HG03558 (cell line): Measurements from ENCODE around the gene RPSA.
"Not testable (repeated sequence)": the region's sequence is repeated elsewhere in the genome, so short reads cannot be mapped to it uniquely, and the experiment has no call there.

Experiments
- ATAC-seq: cut with Tn5 transposase; IDR thresholded peaks from one replicate; pipeline ENCODE4 v1.9.1; 2021; ENCODE audit warnings: moderate number of reproducible peaks; ENCODE audit not compliant: unreplicated experiment; ENCODE audit errors: extremely low read depth

RPSA gene

DNA sequence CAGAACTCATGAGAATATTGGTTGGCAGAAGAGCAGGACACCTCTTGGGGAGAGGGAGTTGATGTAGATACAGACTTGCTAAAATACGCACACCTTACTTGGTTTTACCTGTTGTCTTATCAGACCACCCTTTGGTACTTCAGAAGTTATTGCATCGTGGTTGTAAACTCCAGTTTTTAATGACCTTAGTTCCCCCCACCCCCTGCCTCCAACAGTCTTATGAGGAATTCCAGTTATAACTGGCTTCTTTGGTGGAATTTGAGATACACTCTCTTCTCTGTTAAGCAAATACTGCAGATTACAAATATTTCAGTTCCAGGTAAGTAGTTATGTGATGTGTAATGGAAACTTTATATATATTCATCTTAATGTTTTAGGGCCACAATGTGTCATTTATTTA is 18.4 kb upstream of the RPSA start:
- ATAC-seq = no peak

DNA sequence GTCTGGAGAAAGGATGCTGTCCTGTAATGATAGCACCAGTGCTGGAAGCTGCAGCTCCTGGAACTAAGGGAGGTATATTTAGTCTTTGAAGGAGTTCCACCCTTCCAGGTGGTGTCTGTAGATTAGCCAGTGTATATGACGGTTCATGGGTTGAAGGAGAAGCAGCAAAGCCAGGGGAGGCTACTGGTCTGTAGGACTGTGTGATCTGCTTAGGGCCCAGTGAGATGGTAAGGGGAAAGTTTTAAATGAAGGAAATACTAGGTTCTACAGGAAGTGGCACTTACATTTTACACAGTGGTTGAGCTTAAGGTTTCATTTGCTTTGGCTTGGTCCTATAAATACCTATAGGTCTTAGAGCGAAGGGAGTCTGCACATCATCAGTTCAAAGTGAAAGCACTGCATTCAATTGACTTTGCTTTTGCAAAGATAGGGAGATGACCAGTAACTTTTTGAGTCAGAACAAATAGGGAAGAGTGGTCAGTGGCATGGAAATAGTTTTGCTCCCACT is 17.7 kb upstream of the RPSA start:
- ATAC-seq = peak; percentile 61

DNA sequence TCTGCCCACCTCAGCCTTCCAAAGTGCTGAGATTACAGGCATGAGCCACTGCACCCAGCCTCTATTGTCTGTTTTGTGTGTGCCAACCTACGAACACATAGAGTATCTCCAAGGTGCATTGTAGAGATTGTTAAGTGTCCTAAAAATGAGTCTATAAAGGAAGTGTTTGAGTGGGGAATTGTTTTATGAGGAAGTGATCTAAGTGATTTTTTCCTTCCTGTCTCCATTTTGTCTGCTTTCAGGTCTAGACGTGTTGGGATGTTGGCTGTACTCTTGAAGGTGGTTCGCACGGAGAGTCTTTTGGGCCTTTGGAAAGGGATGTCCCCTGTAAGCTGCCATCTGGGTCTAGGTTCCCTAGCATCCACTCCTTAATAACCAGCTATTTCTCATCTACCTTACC is 16.3 kb upstream of the RPSA start:
- ATAC-seq = no peak

DNA sequence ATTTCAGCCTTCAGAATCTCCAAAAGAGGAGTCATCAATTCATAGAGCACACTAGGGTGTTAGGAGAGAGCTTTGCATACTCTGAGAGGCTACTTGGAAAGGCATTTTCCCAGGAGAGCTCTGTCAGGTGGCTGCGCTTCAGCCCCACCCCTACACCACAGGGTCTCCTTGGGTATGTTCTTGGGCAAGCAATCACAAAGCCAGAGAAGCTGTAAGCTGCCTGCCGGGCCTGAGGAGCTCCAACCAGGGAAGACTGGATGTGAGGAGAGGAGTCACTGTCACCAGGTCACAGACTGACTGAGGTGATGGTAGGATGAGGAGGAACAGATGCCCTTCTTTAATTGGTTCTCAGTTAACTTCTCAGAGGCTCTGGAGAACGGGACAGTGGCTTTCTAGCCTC is 9.8 kb upstream of the RPSA start:
- no peak for ATAC-seq

DNA sequence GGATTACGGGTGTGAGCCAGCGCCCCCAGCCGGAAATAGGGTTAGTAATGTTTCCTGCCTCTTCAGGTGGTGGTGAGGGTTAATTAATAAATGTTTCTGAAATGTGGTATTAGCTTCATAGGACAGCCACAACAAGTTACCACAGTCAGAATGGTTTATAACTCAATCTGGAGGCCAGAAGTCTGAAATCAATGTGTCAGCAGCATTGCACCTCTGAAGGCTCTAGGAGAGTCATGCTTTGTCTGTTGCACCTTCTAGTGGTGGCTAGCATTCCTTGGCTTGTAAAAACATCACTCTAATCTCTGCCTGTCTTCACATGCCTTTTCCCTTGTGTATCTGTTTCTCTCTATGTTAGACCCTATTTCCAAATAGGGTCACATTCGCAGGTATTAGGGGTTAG is 7.8 kb upstream of the RPSA start:
- ATAC-seq = no peak

DNA sequence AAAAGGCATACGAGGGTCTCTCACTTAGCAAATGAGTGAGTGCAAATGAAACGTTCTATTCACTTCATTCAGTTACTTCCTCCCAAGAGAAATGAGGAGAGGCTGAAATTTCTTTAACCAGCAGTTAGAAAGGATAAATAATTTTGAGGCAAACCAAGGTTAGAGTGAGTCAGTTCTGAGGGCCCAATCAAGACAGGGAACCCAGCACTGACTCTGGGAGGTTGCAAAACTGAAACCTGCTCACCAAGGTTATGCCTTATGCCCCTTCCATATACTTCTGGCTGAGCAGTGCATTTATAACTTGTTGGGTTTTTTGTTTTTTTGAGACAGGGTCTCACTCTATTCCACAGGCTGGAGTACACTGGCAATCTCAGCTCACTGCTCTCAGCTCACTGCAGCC is 4.5 kb upstream of the RPSA start:
- ATAC-seq = no peak

DNA sequence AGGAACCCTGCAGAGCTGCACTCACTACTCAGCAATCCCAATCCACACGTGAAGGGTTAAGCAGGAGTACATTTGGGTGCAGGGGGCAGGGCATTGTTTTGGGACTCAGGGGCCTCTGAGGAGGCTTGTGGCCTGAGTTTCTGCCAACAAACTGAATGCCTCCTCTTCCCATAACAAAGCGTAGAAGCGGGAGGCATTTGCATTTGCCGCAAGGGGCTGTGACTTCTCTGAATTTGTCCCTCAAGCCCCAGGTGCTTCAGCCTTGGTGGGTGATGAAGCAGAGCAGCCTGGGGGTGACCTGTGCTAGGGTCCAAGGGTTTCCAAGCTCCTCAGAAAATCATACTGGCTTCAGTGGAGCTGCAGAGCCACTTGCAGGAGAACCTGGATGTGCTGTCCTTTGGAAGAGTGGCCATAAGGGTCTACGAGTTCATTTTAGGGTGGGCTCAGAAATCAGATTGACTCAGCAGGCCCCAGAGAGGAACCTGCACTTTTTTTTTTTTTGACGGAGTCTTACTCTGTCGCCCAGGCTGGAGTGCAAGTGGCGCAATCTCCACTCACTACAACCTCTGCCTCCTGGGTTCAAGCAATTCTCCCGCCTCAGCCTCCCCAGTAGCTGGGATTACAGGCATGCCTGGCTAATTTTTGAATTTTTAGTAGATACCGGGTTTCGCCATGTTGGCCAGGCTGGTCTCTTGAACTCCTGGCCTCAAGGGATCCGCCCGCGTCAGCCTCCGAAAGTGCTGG is 1.4 kb upstream of the RPSA start:
- no peak for ATAC-seq

DNA sequence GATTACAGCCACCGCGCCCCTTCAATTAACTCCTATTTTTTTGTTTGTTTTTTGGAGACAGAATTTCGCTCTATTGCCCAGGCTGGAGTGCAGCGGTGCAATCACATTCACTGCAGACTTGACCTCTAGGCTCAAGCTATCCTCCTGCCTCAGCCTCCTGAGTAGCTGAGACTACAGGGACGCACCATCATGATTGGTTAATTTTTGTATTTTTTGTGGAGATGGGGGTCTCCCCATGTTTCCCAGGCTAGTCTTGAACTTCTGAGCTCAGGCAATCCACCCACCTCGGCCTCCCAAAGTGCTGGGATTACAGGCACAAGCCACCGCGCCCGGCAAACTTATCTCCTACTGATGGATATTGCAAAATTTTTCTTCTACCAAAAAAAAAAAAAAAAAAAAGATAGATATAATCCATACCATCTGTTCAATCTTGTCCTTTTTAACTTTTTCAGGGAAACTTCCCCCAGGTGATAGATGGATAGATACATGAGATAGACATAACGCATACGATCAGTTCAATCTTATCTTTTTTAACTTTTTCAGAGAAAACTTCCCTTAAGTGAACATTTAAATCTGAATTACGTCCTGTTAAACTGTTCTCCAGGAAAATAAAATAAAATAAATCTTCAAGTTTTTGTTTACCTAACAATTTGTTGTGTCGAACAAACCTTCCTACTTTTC is 693 bp upstream of the RPSA start:
- ATAC-seq = no peak

DNA sequence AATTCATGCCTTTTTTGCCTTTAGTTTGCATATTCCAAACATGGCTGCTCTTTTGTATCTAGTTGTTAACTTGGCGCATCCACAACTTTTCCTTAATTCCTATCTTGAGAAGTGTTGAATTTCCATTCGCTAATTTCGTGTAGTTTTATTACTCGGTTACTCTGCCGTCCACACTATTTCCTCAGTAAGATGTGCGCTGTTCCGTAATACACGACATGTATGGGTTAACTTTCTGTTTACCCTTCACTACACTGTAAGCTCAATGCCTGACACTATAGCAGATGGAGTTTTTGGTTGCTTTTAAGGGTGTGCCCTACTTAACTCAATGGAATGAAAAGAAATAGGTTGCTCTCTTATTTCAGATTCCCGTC is 724 bp downstream of the RPSA start:
- ATAC-seq = no peak

DNA sequence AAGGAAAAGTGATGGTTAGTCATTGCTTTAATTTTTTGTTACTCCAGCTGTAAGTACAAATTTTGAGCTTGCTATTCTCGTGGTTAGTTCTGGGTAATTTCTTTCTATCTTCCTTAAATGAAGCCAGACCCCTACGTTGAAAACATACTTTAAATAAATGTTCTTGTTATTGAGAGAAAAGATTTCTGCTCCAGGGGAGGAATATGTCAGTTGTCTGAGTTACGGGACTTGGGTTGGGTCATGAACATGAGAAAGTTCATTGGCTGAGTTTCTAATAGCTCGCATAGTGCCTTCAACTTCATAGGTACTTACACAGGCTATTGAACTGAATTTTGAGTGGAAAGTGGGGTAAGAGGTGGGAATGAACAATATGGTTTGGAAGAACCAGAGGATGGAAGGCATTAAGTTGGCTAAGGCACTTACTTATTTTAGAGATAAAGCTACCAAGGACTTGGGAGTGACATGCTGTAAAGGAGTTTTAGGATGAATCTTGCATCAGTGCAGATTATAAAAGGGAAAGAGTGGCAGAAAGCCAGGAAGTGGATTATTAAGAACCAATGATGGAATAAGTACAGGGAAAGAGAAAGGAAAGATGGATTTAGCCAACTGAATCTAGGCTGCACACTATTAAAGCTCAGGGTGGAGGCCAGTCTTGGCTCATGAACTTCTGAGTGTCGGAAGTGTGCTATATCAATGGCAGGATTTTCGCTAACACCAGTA is 1.4 kb downstream of the RPSA start:
- ATAC-seq = no peak

DNA sequence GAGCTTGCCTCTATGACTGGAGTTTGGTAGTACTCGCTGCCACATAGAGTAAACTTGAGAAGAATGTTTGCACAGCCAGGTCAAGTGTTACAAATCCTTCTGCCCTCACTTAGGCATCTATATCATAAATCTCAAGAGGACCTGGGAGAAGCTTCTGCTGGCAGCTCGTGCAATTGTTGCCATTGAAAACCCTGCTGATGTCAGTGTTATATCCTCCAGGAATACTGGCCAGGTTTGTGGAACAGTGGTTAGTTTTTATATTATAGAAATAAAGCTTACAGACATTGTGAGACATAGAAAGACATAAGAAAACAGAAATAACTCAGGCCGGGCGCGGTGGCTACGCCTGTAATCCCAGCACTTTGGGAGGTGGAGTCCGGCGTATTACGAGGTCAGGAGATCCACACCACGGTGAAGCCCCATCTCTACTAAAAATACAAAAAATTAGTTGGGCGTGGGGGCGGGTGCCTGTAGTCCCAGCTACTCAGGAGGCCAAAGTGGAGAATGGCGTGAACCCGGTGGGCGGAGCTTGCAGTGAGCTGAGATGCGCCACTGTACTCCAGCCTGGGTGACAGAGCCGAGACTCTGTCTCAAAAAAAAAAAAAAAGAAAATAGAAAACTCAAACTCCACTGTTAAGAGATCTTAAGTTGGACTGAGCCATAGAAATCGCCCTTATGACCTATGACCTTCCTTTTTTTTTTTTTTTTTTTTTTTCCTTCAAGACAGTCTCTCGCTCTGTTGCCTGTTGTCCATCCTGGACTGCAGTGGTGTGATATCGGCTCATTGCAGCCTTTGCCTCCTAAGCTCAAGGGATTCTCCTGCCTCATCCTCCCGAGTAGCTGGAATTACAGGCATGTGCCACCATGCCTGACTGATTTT is 2.2 kb downstream of the RPSA start:
- ATAC-seq = no peak

DNA sequence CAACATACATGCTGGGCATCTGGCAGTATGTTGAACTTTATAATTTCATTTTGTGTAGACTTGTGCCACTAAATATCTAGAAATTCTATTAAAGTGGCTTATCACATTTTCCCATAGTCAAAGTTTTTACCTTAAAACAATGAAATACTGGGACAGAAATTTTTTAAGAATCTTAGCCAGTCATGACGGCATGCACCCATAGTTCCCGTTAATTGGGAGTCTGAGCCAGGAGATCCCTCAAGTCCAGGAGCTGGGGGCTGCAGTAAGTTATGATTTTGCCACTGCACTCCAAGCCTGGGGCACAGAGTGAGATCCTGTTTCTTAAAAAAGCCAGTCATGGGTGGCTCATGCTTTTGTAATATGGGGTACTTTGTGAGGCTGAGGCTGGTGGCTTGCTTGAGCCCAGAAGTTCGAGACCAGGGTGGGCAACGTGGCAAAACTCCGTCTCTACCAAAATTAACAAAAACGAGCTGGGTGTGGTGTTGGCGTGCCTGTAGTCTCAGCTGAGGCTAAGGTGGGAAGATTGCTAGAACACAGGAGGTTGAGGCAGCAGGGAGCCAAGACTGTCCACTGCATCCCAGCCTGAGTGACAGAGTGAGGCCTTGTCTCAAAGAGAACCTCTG is 3.1 kb downstream of the RPSA start:
- ATAC-seq = no peak

DNA sequence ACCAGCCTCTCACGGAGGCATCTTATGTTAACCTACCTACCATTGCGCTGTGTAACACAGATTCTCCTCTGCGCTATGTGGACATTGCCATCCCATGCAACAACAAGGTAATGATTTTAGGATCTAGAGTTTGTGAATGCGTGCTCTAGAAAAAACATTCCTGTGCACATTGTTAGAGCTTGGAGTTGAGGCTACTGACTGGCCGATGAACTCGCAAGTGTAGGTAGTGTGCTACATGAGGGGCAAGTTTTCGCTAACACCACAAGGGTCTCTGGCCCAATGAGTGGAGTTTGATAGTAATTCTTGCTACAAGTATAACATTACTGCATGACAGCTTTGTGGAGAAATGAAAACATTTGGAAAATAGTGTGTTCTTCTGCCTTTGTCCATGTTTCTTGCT is 4.4 kb downstream of the RPSA start:
- no peak for ATAC-seq

DNA sequence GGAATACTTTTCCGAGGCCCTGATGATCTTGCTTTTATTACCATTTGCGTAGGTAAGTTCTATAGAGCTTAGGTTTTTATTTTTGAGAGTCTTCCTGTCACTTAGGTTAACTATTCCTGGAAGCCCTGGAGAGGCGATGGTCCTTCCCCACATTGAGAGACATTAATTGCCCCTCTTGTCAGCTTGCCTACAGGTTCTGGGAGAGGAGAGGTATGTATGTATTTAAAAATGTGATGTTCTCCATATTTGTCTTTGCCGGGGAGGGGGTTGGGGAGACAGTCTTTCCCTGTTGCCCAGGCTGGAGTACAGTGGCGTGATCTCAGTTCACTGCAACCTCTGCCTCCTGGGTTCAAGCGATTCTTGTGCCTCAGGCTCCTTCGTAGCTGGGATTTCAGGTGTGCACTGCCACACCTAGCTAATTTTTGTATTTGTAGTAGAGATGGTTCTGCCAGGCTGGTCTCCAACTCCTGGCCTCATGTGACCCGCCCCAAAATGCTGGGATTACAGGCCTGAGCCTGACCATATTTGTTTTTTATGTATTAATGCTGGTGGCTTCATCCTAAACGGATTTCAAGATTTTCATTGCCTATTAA is 6.2 kb downstream of the RPSA start:
- no peak for ATAC-seq

DNA sequence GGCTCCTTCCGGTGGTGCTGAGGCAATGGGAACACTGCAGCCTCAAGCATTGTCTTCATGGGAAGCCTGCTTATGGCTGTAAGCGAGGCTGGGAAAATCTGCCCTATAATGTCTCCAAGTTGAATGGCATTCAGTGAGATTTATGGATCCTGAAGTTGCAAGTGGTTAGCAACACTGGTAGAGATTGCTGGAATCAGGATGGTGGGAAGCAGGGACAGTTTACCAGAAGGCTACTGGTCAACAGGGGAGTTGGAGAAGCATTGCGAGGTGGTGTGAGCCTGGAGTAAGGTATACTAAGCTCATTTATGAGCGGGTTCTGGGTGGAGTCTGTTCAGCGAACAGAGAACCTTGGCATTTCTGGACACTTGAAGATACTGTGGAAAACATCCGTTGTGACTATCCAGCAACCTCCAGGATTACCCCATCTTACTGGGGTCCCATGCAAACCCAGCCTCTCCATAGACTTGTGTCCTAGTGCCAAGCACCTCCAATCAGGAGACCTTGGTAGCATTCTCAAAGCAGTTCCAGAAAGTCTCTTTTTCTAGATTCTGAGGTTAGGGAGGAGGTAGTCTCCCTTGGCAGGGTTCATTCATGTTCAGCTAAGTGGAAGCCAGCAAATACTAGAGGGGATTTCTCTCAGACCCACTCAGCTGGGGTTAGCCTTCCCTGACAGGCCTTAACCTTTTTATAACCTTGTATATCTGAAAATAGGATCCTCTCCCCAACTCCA is 7.3 kb downstream of the RPSA start:
- no peak for ATAC-seq

DNA sequence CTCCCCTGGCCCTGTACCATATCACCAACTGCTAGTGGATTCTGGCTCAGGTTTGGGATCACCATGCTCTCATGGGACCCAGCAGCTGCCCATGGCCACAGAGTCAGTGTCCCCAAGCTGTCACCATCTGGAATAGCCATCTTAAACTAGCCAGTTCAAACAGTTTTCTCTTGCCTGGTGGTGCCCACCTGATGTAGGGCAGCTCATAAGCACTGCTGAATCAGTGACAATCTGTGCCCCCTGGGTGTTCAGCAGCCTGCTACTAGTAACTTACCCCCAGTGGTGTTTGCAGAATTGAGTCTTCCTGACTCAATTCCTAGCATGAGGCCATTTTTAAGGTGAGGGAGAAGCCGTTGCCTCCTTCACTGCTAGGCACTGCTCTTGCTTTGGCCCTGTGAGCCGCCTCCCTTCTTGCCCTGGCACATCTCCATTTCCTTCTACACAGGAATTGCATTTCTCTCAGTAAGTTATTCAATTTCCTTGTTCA is 7.9 kb downstream of the RPSA start:
- no peak for ATAC-seq

DNA sequence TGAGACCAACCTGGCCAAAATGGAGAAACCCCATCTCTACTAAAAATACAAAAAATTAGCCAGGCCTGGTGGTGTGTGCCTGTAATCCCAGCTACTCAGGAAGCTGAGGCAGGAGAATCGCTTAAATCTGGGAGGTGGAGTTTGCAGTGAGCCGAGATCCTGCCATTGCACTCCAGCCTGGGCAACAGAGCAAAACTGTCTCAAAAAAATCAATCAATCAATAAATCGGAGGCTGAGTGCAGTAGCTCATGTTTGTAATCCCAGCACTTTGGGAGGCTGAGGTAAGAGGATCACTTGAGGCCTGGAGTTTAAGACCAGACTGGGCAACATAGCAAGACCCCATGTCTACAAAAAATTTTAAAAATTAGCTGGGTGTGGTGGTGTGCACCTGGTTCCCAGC is 8.8 kb downstream of the RPSA start:
- not testable (repeated sequence) for ATAC-seq

DNA sequence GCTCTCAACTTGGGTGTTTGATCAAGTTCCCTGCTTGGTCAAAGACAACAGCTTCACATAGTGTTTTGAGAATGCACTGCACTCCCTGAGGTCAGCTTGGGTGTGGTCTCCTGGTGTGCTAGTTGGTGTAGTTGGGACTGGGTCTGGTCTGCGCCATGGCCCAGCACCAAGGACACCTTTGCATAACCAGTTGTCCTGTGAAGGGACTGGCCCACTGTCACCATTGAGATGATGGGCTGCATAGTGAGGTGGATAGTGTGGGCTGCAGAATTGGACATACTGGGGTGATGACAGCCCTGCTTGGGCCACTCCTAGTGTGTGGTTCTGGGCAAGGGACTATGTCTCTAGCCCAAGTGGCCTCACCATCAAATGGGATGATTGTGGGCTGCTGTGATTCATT is 9.5 kb downstream of the RPSA start:
- no peak for ATAC-seq

DNA sequence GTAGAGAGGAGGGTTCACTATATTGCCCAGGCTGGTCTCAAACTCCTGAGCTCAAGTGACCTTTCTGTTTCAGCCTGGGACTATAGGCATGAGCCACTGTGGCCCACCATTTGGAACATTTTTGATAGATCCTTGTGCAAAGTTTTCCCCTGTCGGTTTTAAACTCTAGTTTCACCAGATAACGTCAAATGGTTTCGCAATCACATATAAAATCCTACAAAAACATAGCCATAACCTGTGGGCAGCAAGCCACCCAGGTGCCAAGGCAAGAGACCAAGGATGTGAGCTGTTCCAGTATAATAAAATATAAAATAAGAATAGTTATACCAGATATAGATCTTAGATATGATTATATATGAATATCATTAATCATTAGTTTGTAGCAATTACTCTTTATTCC is 10.5 kb downstream of the RPSA start:
- ATAC-seq = not testable (repeated sequence)
